ENCODE data around the gene PMP22.

DNA sequence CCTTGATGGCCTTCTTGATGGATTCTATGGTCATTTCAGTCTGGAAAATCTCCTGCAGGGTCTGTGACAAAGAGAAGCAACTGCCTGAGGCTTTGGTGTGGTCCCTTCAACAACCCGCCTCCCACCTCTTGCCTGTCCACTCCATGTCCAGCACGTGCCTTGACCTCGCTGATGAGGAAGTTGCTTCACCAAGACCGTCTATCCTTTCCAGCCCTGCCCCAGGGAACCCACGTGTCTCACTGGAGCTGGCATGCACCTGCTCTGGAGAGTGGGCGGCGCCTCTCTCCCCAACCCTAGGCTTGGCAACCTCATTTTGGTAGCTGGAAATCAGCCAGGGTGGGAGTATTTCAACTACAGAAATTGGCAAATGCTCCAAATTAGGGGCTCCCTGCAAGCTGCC, 43.6 kb upstream of the PMP22 start:
- TF ChIP-seq CTCF (IDR thresholded peaks at IDR 0.05): no peak
- no peak for TF ChIP-seq POLR2A (IDR thresholded peaks at IDR 0.05)

All from uterus (tissue), 2 donors.